Activated CD8-positive, alpha-beta memory T cell treated with anti-CD3 and anti-CD28 coated beads, Interleukin-2, amount 50 U/mL, for 1 hour (primary cell): ENCODE results near the gene MANF.
A peak's percentile ranks its signal among the peaks of the same experiment; 100 is the strongest.
"Not testable (repeated sequence)": the region's sequence is repeated elsewhere in the genome, so short reads cannot be mapped to it uniquely, and the experiment has no call there.

ENCODE experiments used
- DNase-seq: peaks from one replicate; pipeline ENCODE4 v3.0.0-alpha.2; 2020; ENCODE audit errors: extremely low read depth

Gene MANF

GRCh38 chr3:51384726-51385473, at the start of gene MANF:
Gene MANF (plus strand): TSS chr3:51385291. CDS start chr3:51385343, 52 bp downstream.
- DNase-seq = peak; percentile 92

DNA sequence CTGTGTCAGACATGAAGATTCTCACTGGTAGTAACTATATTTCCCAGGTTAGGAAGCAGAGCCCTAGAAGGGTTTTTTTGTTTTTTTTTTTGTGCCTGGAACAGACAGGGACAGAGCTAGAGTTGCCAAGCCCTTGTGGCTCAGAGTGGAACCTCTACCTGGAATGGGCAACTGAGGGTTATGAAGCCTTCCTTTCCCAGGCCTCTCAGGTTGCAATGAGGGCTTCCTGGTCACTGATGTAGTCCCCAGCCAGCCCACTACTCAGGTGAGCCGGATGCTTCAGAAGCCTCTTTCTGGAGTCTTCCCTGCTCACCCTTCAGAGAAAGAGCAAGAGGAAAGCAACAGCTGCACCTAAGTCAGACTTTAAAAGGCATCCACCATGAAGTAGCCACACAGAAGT, 48.8 kb upstream of the MANF start:
- DNase-seq = no peak

GRCh38 chr3:51337666-51338065, 47.4 kb upstream of the MANF start:
- no peak for DNase-seq

- DNase-seq = no peak
Observed at GRCh38 chr3:51338632-51339031, 46.5 kb upstream of the MANF start.

DNA sequence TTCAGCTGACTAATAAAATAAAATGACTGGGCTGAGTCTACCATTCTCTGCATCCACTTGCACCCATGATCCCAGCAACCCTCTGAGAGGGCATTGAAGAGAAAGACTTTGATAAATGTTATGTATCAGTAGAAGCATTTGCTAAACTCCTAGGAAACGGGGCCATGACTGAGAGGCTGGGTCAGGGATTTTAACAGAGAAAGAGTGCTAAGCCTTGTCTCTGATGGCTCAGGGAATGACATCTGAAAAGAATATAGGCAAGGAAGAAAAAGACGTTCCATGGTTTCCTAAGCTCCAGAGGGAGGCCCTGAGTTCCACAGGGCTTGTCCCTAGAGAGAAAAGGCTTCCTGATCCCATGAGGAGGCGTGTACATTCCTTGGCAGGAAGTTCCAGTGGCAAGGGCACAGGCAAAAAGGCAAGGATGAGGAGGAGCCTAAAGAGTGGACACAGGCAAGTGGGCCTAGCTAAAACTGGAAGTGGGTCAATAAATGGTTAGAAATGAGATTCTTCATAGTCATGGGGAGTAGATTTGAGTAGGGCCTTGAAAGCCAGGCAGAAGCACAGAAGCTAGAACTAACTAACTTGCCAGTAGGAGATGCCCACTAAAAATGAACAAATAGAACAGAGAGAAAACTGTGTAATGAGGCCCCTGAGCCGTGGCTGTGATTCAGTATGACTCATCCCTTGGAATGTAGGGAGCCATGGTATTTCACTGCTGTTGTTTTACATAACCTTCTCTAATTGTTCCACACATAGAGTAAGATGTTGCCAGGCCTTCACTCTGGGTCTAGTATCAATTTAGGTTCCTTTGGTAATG, 44.9 kb upstream of the MANF start:
- DNase-seq = no peak

DNA sequence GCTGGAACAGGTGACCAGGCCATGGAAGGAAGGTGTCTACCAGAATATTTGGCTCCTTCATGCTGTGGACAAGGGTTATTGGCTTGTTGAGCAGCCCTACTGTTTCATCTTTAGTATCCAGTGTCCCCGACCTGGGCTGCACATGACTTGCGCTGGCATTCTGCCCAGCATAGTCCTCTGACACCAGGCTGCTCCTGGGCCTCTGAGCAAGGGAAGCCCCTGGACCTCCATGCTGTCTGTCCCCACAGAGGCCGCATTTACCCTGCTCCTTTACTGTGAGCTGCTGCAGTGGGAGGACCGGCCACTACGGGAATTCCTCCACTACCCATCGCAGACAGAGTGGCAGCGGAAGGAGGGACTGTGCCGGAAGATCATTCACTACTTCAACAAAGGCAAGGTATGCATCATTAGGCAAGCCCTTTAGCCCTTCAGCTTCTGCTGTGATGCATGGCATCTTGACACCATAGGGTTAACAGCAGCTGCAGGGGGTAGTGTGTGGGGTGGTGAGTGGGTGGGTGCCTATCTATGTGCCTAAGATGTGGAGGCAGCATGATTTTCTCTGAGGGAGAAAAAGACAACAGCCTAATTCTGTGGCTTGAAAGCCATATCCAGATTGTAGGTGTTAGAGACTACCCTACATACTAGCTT, 44.0 kb upstream of the MANF start:
- no peak for DNase-seq

GRCh38 chr3:51343918-51344687, 41.0 kb upstream of the MANF start:
- DNase-seq = no peak

DNA sequence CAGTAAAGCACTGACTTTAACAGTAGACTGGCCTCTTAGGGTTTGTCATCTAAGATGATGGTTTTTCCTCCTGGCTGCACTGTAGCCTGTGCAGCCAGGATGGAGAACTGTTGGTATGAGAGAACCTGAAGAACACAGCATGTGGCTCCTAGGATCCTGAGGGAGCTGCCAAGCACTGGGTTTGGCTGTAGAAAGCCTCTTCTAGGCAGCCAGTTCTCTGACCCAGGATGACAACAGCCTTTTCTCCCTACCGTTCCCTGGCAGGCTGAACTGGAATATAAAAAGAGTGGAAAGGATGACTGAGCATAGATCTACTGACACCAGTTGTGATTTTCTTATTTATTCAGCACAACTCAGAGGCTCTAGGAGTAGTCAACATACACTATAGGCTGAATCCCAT, 34.3 kb upstream of the MANF start:
- no peak for DNase-seq

- no peak for DNase-seq
Observed at GRCh38 chr3:51353131-51353530, 32.0 kb upstream of the MANF start.

GRCh38 chr3:51353691-51354090, 31.4 kb upstream of the MANF start:
- DNase-seq = no peak

DNA sequence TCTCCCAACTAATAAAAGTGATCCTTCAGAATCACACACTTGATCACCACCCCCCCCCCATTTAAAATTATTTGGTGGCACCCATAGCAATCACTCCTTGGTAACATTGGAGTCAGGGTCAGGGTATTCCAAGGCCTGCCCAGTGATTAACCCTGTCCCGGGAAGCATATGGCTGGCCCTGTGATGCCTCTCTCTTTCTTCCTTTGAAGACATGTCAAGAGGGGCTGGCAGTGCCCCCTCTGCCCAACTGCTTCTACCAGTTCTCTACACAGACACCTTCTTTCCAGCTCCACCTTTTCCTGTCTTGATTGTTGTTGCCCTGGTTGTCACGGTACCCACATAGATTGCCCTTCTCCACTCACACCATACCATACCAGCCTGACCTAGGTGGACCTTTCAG, 30.9 kb upstream of the MANF start:
- DNase-seq = no peak

GRCh38 chr3:51354731-51355615, 30.1 kb upstream of the MANF start:
- DNase-seq = no peak

DNA sequence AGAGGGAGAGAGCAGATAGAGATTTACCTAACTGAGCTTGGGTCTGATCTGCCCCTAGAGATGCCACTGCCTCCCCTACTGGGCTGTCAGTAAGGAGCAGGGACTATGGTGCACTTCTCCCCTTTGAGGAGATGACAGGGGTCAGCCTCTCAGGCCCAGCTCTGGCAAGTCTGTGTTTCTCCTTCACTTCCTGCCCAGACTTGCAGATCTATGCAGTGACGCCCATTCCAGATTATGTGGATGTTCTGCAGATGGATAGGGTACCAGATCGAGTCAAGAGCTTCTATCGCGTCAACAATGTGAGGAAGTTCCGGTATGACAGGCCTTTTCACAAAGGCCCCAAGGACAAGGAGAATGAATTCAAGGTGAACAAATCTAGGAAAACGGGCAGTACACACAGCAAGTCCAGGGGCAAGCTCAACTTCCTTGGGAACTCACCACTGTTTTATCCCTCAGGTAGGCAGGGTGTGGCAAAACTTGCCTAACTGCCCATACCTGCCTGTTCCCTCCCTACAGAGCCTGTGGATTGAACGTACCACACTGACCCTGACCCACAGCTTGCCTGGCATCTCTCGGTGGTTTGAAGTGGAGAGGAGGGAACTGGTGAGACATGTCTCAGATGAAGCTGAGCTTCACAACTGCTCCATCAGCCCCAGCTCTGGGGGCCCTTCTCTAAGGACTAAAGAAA, 29.1 kb upstream of the MANF start:
- no peak for DNase-seq

DNA sequence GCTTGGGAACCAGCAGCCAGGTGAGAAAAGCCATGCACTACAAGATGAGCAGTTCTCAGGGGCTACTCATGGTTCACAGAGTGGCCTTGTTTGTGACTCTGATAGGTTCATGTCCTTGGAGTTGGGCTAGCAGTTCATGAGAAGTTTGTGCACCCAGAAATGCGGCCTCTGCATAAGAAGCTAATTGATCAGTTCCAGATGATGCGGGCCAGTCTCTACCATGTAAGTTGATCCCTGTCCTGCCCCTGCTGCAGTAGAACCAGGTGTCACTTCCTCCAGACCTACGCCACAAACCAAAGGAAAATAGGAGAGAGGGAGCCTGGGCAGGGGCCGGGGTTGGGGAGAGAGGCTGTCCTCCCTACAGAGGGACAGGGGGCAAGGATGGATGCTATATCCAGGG, 27.2 kb upstream of the MANF start:
- no peak for DNase-seq

DNA sequence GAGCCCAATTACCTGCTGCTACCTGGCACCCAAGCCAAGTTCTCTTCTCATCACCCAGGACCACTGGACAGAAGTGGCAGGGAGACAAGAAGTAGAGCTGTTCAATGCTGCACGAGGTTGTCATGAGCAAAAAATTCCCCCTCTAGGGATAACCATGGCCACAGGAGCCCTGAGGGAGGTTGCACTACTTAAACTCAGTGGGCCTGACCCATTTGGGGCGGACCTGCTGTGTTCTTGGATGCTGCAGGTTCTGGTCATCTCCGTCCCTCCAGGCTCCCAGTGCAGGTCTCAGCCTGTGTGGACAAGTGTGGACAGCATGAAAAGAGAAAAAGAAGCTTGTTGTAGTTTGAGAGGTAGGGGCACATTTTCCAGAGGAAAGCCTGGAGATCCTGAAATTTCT, 26.1 kb upstream of the MANF start:
- no peak for DNase-seq

DNA sequence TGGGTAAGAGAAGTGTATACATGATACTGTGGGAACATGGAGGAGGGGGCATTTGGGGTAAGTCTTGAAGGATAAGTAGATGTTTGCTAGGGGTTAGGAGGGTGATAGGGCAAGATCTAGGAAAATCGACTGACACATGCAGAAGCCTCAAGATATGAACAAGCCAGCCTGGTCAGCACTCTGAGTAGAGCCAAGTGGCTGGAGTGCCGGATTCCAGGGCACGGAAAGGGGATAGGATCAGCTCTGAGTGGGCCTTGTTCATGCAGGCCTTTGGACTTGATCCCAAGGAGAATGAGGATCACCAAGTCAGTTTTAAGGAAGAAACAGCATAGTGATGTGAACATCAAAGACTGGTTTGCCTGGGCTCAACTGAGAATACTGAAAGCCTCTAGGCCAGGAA, 24.3 kb upstream of the MANF start:
- no peak for DNase-seq

DNA sequence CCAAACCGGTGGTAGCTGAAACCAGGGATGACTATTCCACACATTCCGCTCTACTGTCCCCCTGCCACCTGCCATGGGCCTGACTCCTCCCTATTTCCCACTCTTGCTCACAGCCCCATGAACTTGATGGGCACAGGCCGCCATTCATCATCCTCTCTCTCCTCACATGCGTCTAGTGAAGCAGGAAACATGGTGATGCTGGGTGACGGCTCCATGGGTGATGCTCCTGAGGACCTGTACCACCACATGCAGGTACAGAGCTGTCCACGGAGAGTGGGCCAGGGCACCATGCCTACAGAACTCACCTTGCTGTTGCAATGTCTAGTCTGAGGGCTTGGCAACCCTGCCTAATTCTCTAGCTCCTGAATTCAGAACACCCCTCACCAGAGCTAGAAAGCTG, 23.3 kb upstream of the MANF start:
- no peak for DNase-seq

DNA sequence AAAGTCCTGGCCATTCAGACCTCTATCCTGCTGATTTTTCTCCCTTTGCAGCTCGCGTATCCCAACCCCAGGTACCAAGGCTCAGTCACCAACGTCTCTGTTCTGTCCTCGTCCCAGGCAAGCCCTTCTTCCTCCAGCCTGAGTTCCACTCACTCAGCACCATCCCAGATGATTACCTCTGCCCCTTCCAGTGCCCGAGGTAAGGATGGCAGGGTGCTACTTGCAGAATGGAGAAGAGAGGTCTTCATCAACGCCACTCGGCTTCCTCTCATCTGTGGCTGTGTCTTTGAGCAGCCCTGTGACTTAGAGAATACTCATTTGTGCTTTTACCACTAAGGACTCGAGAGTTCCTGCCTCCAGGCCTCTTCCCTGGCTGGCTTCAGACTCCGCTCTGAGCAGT, 22.6 kb upstream of the MANF start:
- no peak for DNase-seq

DNA sequence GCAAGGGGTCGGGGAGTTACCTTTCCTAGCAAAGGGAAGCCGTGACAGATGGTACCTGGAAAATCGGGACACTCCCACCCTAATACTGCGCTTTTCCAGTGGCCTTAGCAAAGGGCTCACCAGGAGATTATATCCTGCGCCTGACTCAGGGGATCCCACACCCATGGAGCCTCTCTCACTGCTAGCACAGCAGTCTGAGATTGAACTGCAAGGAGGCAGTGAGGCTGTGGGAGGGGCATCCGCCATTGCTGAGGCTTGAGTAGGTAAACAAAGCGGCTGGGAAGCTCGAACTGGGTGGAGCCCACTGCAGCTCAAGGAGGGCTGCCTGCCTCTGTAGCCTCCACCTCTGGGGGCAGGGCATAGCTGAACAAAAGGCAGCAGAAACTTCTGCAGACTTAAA, 16.8 kb upstream of the MANF start:
- not testable (repeated sequence) for DNase-seq

- DNase-seq = no peak
Observed at GRCh38 chr3:51371943-51372557, 13.0 kb upstream of the MANF start.
